NK-92 treated with Interleukin-12 subunit alpha and Interleukin-12 subunit beta, amount 100 ng/mL, for 24 hours (cell line): ENCODE results near the gene HENMT1.
A peak's percentile ranks its signal among the peaks of the same experiment; 100 is the strongest.
"Not testable (repeated sequence)": the region's sequence is repeated elsewhere in the genome, so short reads cannot be mapped to it uniquely, and the experiment has no call there.

Experiments used
- DNase-seq: peaks from one replicate; lab custom pipeline; 2025; lab: John Stamatoyannopoulos, UW

Gene HENMT1

GRCh38 chr1:108670131-108670773 lies 9.4 kb upstream of the HENMT1 start:
- DNase-seq = no peak

GRCh38 chr1:108669679-108670078 lies 8.8 kb upstream of the HENMT1 start:
- DNase-seq = no peak

- DNase-seq = no peak
Observed at GRCh38 chr1:108668777-108669176, 7.9 kb upstream of the HENMT1 start.

GRCh38 chr1:108667422-108667821 lies 6.5 kb upstream of the HENMT1 start:
- DNase-seq = not testable (repeated sequence)

GRCh38 chr1:108665771-108666170 lies 4.9 kb upstream of the HENMT1 start:
- DNase-seq = no peak

GRCh38 chr1:108665067-108665466 lies 4.2 kb upstream of the HENMT1 start:
- no peak for DNase-seq

GRCh38 chr1:108664481-108664880 lies 3.6 kb upstream of the HENMT1 start:
- DNase-seq = no peak

GRCh38 chr1:108663074-108663473 lies 2.2 kb upstream of the HENMT1 start:
- DNase-seq = no peak

- no peak for DNase-seq
Observed at GRCh38 chr1:108657356-108658080, 3.4 kb downstream of the HENMT1 start.

GRCh38 chr1:108653431-108654105 lies 7.3 kb downstream of the HENMT1 start:
- DNase-seq = no peak

- peak; percentile 97 for DNase-seq
Observed at GRCh38 chr1:108646648-108647269, 14.1 kb downstream of the HENMT1 start.

GRCh38 chr1:108646265-108646647 lies 14.6 kb downstream of the HENMT1 start:
- no peak for DNase-seq

GRCh38 chr1:108645564-108646184 lies 15.2 kb downstream of the HENMT1 start:
- no peak for DNase-seq

GRCh38 chr1:108644984-108645383 lies 15.9 kb downstream of the HENMT1 start:
- DNase-seq = peak; percentile 45

GRCh38 chr1:108643492-108644335 lies 17.2 kb downstream of the HENMT1 start:
- peak; percentile 27 for DNase-seq

GRCh38 chr1:108640863-108641262 lies 20.0 kb downstream of the HENMT1 start:
- DNase-seq = not testable (repeated sequence)

GRCh38 chr1:108639899-108640560 lies 20.9 kb downstream of the HENMT1 start:
- no peak for DNase-seq

GRCh38 chr1:108636876-108637275 lies 24.0 kb downstream of the HENMT1 start:
- no peak for DNase-seq

GRCh38 chr1:108634521-108634920 lies 26.4 kb downstream of the HENMT1 start:
- DNase-seq = no peak

GRCh38 chr1:108628665-108629064 lies 32.2 kb downstream of the HENMT1 start:
- DNase-seq = no peak

- DNase-seq = no peak
Observed at GRCh38 chr1:108627951-108628350, 32.9 kb downstream of the HENMT1 start.
